ENCODE measurements around the gene TAPBP. TPM values are rescaled to one million over a fixed set of nuclear protein-coding genes. Genes with fewer than 3 reads are reported as not detected.
A peak's percentile ranks its signal among the peaks of the same experiment; 100 is the strongest.
"Not testable (repeated sequence)": the region's sequence is repeated elsewhere in the genome, so short reads cannot be mapped to it uniquely, and the experiment has no call there.

The TAPBP gene
- total RNA-seq, 1 experiment from 2014 or later: 89.0 TPM

- no peaks in the 10 kb centered on the region for H3K9me3 ChIP-seq
- H3K36me3 ChIP-seq: peaks cover 91% of the 10 kb centered on the region
- H3K27me3 ChIP-seq: no peaks in the 10 kb centered on the region
- DNase-seq: no peak
- H3K4me3 ChIP-seq: peak overlapping the region; percentile 98
These were observed 24.0 kb downstream of the TAPBP start for GRCh38 chr6:33289784-33290315.

- Histone ChIP-seq H3K4me3 (peak within 1 kb of the TSS; percentile 98), H3K27me3 (no peaks in the 10 kb centered on the region), H3K36me3 (peaks cover 94% of the 10 kb centered on the region)
These were observed 24.7 kb downstream of the TAPBP start, which contains the start of the genes PFDN6 and WDR46 for GRCh38 chr6:33288921-33289783. Gene PFDN6 (plus strand): TSS chr6:33289601. CDS start chr6:33289857, 256 bp downstream. Gene WDR46 (minus strand): TSS chr6:33289239. CDS start chr6:33289170, 69 bp downstream.

GRCh38 chr6:33288141-33288920 is 25.5 kb downstream of the TAPBP start:
- Histone ChIP-seq H3K9me3 (no peaks in the 10 kb centered on the region), H3K36me3 (peaks cover 94% of the 10 kb centered on the region), H3K27me3 (no peaks in the 10 kb centered on the region), H3K4me3 (peak overlapping the region; percentile 98)
- DNase-seq: peak; percentile 46

More at GRCh38 chr6:33288921-33289783, 24.7 kb downstream of the TAPBP start, which contains the start of the genes PFDN6 and WDR46:
- peak; percentile 96 for DNase-seq
- H3K9me3 ChIP-seq: no peaks in the 10 kb centered on the region

- no peak for DNase-seq
- peaks cover 96% of the 10 kb centered on the region for H3K36me3 ChIP-seq
- H3K27me3 ChIP-seq: no peaks in the 10 kb centered on the region
- peak overlapping the region; percentile 98 for H3K4me3 ChIP-seq
- no peaks in the 10 kb centered on the region for H3K9me3 ChIP-seq
These were observed 26.6 kb downstream of the TAPBP start for GRCh38 chr6:33286946-33287914.

DNA sequence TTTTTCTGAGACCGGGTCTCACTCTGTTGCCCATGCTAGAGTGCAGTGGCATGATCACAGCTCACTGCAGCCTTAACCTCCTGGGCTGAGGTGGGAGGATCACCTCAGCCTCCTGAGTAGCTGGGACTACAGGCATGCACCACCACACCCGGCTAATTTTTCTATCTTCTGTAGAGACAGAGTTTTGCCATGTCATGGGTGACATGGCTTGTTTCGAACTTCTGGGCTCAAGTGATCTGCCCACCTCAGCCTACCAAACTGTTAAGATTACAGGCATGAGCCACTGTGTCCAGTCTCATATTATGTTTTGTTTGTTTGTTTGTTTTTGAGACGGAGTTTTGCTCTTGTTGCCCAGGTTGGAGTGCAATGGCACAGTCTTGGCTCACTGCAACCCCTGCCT is 28.7 kb downstream of the TAPBP start:
- H3K27me3 ChIP-seq, DNase-seq, H3K4me3 ChIP-seq, H3K9me3 ChIP-seq: not testable (repeated sequence)
- peaks cover 96% of the 10 kb centered on the region for H3K36me3 ChIP-seq

DNA sequence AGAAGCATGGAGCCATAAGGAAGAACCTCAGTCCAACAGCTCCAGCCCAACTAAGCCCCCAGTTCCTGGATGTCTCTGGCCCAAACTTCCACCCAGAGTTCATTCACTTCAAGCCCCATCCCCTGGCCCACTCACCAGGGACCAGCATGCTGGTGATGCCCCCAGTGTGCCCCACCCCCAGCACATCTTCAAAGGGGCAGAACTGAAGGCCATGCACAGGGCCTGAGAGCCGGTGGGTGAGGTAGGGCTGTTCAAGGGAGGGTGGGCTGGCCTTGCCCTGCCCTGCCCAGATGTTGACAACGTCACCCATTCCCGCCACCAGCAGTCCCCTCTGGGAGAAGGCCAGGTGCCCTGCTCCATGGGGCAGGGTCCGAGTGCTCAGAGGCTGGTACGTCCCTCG is 33.3 kb downstream of the TAPBP start:
- no peaks in the 10 kb centered on the region for H3K27me3 ChIP-seq
- no peak for DNase-seq
- no peaks in the 10 kb centered on the region for H3K9me3 ChIP-seq
- H3K4me3 ChIP-seq: no peak overlapping the region
- peaks cover 95% of the 10 kb centered on the region for H3K36me3 ChIP-seq

GRCh38 chr6:33279971-33280511 is 33.8 kb downstream of the TAPBP start:
- peak; percentile 79 for DNase-seq
- H3K9me3 ChIP-seq: no peaks in the 10 kb centered on the region
- no peaks in the 10 kb centered on the region for H3K27me3 ChIP-seq
- no peak overlapping the region for H3K4me3 ChIP-seq
- H3K36me3 ChIP-seq: peaks cover 95% of the 10 kb centered on the region

DNA sequence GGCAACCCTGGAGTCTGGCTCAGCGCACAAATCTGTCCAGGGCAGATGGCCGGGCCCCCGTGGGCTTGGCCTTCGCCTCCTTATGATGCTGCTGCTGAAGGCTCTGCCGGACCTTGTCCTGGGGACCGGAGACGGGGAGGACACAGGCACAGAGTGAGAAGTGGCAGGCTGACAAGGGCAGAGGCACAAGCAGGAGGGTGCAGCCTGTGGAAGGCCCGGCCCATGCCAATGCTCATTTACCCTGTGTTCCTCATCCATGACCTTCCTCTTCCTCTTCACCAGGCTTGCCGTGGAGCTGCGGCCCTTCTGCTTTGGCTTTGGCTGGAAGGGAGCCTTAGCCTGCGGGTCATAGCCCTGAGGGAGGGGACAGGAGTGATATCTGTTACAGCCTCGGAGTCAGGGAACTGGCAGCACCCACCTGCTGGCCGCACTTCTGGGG is 34.6 kb downstream of the TAPBP start:
- Histone ChIP-seq H3K4me3 (no peak overlapping the region), H3K27me3 (no peaks in the 10 kb centered on the region), H3K36me3 (peaks cover 95% of the 10 kb centered on the region), H3K9me3 (no peaks in the 10 kb centered on the region)
- no peak for DNase-seq

GRCh38 chr6:33278810-33279209 is 35.1 kb downstream of the TAPBP start:
- H3K9me3 ChIP-seq: no peaks in the 10 kb centered on the region
- no peaks in the 10 kb centered on the region for H3K27me3 ChIP-seq
- H3K4me3 ChIP-seq: no peak overlapping the region
- no peak for DNase-seq
- peaks cover 95% of the 10 kb centered on the region for H3K36me3 ChIP-seq

DNA sequence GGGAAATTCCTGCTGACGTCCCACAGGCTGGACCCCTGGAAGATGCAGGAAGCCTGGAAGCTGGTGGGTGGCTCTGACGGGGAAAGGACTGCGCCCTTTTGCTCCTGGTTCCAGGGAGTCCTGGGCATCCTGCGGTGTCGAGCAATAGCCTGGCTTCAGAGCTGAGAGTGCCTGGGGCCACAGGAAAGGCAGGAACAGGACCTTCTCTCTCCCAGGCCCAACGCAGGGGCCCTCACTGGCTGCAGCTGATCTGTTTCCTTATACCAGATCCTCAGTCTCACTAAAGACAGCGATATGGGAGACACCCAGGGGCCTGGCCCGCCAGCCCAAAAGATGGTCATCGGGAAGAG is 35.5 kb downstream of the TAPBP start:
- Histone ChIP-seq H3K9me3 (no peaks in the 10 kb centered on the region), H3K36me3 (peaks cover 95% of the 10 kb centered on the region), H3K27me3 (no peaks in the 10 kb centered on the region), H3K4me3 (no peak overlapping the region)
- DNase-seq: peak; percentile 59

DNA sequence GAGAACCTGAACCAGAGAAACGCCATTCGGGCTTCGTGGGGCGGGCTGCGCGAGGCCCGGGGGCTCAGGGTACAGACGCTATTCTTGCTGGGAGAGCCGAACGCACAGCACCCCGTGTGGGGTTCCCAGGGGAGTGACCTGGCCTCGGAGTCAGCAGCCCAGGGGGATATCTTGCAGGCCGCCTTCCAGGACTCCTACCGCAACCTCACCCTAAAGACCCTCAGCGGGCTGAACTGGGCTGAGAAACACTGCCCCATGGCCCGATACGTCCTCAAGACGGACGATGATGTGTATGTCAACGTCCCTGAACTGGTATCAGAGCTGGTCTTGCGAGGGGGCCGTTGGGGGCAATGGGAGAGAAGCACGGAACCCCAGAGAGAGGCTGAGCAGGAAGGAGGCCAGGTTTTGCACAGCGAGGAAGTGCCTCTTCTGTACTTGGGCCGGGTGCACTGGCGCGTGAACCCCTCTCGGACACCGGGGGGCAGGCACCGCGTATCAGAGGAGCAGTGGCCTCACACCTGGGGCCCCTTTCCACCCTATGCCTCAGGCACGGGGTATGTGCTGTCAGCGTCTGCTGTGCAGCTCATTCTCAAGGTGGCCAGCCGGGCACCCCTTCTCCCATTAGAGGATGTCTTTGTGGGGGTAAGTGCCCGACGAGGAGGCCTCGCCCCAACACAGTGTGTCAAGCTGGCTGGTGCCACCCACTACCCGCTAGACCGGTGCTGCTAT is 36.1 kb downstream of the TAPBP start:
- Histone ChIP-seq H3K9me3 (no peaks in the 10 kb centered on the region), H3K4me3 (no peak overlapping the region), H3K36me3 (peaks cover 95% of the 10 kb centered on the region), H3K27me3 (no peaks in the 10 kb centered on the region)
- peak; percentile 61 for DNase-seq

DNA sequence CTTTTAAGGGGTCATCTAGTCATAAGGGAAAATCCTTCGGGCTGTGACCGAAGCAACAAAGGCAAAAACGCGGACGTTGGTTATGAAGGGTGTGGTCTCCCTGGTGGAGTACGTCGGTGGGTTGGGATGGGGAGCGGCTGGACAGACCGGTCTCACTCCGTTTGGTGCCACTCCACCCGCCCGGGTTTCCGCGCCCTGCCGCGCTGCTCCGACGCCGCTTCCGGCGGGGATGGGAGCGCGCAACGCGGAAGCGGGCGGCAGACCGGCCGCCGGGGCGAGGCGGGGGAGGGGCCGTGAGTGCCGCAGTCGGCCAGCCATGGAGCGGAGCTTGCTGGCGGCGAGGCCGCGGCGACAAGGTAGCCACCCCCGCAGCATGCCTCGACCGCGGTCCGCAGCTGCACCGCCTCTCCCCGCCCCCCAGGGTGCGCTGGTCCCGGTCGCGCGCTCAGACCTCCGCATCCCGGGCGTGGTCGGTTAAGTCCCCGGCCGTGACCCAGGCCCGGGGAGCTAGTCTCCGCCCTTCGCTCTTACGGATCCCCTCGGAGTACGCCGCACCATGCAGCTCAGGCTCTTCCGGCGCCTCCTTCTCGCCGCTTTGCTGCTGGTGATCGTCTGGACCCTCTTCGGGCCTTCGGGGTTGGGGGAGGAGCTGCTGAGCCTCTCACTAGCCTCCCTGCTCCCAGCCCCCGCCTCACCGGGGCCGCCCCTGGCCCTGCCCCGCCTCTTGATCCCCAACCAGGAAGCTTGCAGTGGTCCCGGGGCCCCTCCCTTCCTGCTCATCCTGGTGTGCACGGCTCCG is 36.8 kb downstream of the TAPBP start, which contains the start of gene B3GALT4:
Gene B3GALT4 (plus strand): TSS at position 260 of the 799 bp plus-strand sequence. CDS start 297 bp downstream, at position 557.
- Histone ChIP-seq H3K27me3 (no peaks in the 10 kb centered on the region), H3K4me3 (peak within 1 kb of the TSS; percentile 97), H3K36me3 (peaks cover 95% of the 10 kb centered on the region), H3K9me3 (no peaks in the 10 kb centered on the region)
- DNase-seq: peak; percentile 96

- H3K4me3 ChIP-seq: peak overlapping the region; percentile 97
These were observed 37.4 kb downstream of the TAPBP start for GRCh38 chr6:33276581-33276863.

DNA sequence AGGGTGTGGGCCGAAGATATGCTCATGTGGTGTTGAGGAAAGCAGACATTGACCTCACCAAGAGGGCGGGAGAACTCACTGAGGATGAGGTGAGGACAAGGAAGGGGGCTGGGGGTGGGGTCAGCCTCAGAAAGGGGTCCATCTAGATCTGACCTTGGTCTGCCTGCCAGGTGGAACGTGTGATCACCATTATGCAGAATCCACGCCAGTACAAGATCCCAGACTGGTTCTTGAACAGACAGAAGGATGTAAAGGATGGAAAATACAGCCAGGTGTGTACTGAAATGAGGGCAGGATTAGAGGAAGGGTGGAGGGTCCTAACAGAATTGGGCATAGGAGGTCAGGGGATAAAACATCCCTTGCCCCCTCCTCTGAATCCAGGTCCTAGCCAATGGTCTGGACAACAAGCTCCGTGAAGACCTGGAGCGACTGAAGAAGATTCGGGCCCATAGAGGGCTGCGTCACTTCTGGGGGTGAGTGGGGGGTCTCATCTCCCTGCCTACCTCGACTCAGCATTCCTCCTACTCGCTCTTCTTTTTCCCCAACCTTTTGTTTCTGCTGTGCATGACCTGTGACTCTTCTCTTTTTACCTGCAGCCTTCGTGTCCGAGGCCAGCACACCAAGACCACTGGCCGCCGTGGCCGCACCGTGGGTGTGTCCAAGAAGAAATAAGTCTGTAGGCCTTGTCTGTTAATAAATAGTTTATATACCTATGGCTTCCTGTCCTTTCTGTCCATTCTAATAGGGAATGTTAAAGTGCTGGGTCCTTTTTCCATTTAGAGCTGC is 37.9 kb downstream of the TAPBP start:
- H3K27me3 ChIP-seq, H3K9me3 ChIP-seq, DNase-seq: not testable (repeated sequence)
- Histone ChIP-seq H3K36me3 (peaks cover 91% of the 10 kb centered on the region), H3K4me3 (peak overlapping the region; percentile 97)

More at GRCh38 chr6:33276581-33276863, 37.4 kb downstream of the TAPBP start:
- H3K27me3 ChIP-seq: no peaks in the 10 kb centered on the region
- DNase-seq: no peak
- H3K9me3 ChIP-seq: no peaks in the 10 kb centered on the region
- peaks cover 91% of the 10 kb centered on the region for H3K36me3 ChIP-seq
